ENCODE measurements around the gene CASP8AP2. TPM values are rescaled to one million over a fixed set of nuclear protein-coding genes. Genes with fewer than 3 reads are reported as not detected.

Gene CASP8AP2
- total and polyA plus RNA-seq, 2 experiments from 2014 or later, result 31.3 to 75.5 TPM

DNA sequence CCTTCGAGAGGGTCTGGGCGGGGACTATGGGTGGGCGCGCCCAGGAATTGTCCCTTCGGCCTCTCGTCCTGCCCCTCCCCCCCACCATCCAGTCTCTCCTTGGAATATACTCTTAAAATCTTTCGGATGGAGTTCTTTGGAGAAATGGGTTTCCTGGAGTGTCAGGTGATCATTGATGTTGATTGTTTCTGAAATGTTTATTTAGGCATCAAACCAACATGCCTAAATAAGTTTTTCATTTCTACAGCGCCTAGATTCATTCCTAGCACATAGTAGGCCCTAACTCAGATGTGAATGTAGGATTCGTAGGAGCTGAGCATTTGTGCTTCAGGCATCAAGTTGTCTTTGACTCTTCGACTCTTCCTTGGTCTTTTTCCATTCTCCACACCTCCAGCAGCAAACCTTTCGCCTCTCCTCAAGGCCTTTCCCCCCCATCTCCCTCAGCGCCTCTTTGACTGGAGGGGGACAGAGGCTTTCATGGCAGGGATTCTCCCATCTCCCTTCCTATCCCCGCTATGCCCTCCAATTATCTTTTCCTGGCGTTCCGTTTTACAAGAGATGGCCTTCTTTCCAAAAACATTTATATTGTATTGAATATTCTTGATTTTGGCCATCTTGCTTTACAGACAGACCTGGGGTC lies 610 bp downstream of the CASP8AP2 start:
- Histone ChIP-seq H3K4me2 (peak overlapping the region; percentile 93), H3K27ac (ENCODE audit: low read depth) (peak overlapping the region; percentile 86), H3K27me3 (ENCODE audit: insufficient read depth) (no peaks in the 10 kb centered on the region), H3K36me3 (ENCODE audit: insufficient read depth) (peaks cover 20% of the 10 kb centered on the region; the same call in 1 of the 2 replicates), H2AFZ (no peak overlapping the region), H3K4me3 (peak overlapping the region; percentile 77), H4K20me1 (replicated peaks; ENCODE audit: insufficient read depth) (peaks cover 11% of the 10 kb centered on the region), H3K9me2 (ENCODE audit: insufficient read depth) (no peaks in the 10 kb centered on the region), H3F3A (replicated peaks; ENCODE audit: low read depth) (peaks cover 7% of the 10 kb centered on the region), H3K4me1 (ENCODE audit: insufficient read depth) (peaks cover 11% of the 10 kb centered on the region; the same call in 1 of the 2 replicates), H3K79me2 (replicated peaks; ENCODE audit: insufficient read depth) (peaks cover 53% of the 10 kb centered on the region)
- H3K4me1 Mint-ChIP-seq, result no peaks in the 10 kb centered on the region; the same call in 2 of the 3 replicates
- H3K4me3 Mint-ChIP-seq, result peak overlapping the region; percentile 93
- H3K27me3 Mint-ChIP-seq (ENCODE audit: insufficient read depth, low read depth, poor library complexity), result peaks cover 5% of the 10 kb centered on the region
- H3K36me3 Mint-ChIP-seq (ENCODE audit: low read depth), result peaks cover 42% of the 10 kb centered on the region
- ATAC-seq (peak; percentile 3; the same call in 2 of the 3 replicates), DNase-seq (ENCODE audit: low spot score) (peak; percentile 88)
- TF ChIP-seq REST (IDR thresholded peaks at IDR 0.05; ENCODE audit: unreplicated experiment) (no peak), ZNF462 (CRISPR knock-in tag; IDR thresholded peaks at IDR 0.05) (no peak), NANOG (IDR thresholded peaks at IDR 0.05; ENCODE audit: borderline replicate concordance) (no peak), ZNF114 (CRISPR knock-in tag; IDR thresholded peaks at IDR 0.05) (no peak), EZH2phosphoT487 (IDR thresholded peaks at IDR 0.05; ENCODE audit: unreplicated experiment) (no peak), EZH2 (IDR thresholded peaks at IDR 0.05; ENCODE audit: low read depth, unreplicated experiment) (no peak), ZNF331 (CRISPR knock-in tag; IDR thresholded peaks at IDR 0.05; ENCODE audit: low read depth) (no peak), ETS1 (IDR thresholded peaks at IDR 0.05) (no peak), CREB1 (CRISPR knock-in tag; IDR thresholded peaks at IDR 0.05; ENCODE audit: low read depth) (no peak), POLR2AphosphoS5 (IDR thresholded peaks at IDR 0.05; ENCODE audit: low read depth) (no peak), STAT1 (IDR thresholded peaks at IDR 0.05; ENCODE audit: unreplicated experiment) (no peak), JUNB (IDR thresholded peaks at IDR 0.05; ENCODE audit: unreplicated experiment) (no peak)
- TF ChIP-seq, protein P1, sequence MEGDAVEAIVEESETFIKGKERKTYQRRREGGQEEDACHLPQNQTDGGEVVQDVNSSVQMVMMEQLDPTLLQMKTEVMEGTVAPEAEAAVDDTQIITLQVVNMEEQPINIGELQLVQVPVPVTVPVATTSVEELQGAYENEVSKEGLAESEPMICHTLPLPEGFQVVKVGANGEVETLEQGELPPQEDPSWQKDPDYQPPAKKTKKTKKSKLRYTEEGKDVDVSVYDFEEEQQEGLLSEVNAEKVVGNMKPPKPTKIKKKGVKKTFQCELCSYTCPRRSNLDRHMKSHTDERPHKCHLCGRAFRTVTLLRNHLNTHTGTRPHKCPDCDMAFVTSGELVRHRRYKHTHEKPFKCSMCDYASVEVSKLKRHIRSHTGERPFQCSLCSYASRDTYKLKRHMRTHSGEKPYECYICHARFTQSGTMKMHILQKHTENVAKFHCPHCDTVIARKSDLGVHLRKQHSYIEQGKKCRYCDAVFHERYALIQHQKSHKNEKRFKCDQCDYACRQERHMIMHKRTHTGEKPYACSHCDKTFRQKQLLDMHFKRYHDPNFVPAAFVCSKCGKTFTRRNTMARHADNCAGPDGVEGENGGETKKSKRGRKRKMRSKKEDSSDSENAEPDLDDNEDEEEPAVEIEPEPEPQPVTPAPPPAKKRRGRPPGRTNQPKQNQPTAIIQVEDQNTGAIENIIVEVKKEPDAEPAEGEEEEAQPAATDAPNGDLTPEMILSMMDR (conservative IDR thresholded peaks at IDR 0.05; ENCODE audit: low read depth in 2 of 2), result no peak
- peak overlapping the region; percentile 99 for H3K27ac Mint-ChIP-seq
- no peaks in the 10 kb centered on the region for H3K9me3 Mint-ChIP-seq
